HK-2 (cell line): Measurements from ENCODE around the gene FGD1.

ENCODE experiments used
- DNase-seq: peaks from one replicate; pipeline ENCODE4 v3.0.0-alpha.2; 2018; ENCODE audit not compliant: unreplicated experiment

Gene FGD1

DNA sequence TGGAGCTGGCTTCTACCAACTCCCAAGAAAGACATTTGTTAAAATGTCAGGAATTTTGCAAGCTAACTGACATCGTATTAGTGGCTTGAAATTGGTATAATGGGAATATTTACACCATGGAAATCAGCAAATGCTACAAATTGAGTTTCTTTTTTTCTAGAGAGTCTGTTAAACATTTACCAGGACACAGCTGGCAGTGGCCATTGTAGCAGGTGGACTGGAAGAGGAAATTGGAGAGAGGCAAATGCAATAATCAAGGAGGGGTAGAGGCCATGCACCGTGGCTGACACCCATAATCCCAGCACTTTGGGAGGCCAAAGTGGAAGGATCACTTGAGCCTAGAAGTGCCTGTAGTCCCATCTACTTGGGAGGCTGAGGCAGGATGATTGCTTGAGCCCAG lies 88.8 kb downstream of the FGD1 start:
- DNase-seq = no peak

DNA sequence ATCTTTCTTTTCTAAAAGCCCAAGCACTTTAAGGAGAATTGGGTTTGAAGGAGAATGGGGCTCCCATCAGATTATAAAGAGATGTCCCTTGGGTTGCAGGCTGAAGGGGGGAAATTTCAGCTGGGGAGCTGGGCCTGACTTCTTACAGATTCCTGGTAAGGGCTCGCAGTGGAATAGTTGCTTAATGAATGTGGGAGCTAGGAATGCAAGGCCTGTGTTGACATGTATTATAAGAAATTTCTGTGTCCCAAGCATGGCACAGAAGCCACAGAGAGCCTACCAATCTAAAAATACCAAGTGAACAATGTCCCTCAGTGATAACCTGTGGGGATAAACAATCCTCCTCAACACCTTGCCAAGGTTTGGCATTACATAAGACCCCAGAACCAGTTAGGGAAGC lies 98.9 kb downstream of the FGD1 start:
- DNase-seq = no peak
